ENCODE data around the gene MAML3.

The MAML3 gene

DNA sequence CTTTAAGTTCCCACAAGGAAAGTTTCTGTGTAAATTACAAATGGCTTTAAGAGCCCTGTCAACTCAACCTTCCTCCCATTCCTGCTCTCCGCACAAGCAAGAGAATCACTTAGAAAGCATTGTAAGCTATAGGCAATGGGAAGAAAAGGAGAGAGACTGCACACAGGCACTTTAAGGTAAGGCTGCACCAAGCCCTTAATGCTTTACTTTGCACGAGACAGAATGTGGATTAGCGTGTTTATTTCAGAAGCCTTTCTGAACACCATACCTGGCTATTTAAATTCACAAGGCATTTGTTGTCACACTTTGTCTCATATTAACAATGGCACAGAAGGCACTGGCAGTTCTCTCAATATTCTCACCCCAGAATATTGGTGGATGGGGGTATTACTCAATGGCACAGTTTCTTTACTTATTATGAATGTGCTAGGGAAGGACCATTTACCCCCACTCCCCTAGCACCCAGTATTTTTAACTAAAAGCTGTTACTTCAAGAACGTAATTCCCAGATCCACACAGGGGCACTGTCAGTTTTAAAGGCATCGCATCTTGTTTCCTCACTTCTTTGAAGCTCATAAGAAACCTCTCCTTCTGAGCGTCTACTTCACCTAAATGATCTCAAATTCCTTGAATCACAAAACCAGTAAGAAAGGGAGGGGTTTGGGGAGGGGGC, 150.0 kb downstream of the MAML3 start:
- no peak for DNase-seq (ENCODE audit: low read depth)

DNA sequence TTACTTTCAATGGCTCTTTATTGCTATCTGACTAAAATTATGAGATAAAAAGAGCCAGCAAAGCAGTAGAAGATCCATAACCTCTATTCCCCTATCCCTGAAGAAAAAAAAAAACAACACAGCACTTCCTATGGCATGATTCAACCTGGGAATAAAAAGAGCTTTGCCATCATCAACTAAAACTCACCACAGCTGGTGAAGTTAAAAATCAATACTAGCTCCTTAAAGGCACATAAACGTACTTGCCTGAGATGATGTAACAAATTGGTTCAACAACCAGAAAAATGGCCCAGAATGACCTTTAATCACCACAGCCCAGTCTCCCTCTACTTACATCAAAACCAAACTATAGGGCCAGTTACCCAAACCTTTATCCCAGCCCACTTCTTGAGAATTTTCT, 153.8 kb downstream of the MAML3 start:
- no peak for DNase-seq (ENCODE audit: low read depth)

- peak; percentile 37 for DNase-seq (ENCODE audit: low read depth)
These were observed 164.9 kb downstream of the MAML3 start for GRCh38 chr4:139988863-139989765.

DNA sequence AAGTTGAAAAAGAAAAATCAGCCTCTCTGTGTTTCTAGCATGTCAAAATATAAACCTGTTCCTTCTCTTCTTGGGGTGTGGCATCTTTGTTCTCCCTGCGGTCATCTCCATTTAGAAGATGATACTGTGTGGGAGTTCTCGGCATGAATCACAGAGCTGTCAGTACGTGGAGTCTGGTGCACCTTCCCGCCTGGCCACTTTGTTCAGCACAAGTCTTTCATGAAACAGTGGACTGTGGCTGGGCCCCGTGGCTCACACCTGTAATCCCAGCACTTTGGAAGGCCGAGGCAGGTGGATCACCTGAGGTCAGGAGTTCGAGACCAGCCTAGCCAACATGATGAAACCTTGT, 166.5 kb downstream of the MAML3 start:
- DNase-seq (ENCODE audit: low read depth) = peak; percentile 4

- no peak for DNase-seq (ENCODE audit: low read depth)
These were observed 167.1 kb downstream of the MAML3 start for GRCh38 chr4:139986689-139987501.

GRCh38 chr4:139986106-139986505, 167.9 kb downstream of the MAML3 start:
- DNase-seq (ENCODE audit: low read depth) = no peak

DNA sequence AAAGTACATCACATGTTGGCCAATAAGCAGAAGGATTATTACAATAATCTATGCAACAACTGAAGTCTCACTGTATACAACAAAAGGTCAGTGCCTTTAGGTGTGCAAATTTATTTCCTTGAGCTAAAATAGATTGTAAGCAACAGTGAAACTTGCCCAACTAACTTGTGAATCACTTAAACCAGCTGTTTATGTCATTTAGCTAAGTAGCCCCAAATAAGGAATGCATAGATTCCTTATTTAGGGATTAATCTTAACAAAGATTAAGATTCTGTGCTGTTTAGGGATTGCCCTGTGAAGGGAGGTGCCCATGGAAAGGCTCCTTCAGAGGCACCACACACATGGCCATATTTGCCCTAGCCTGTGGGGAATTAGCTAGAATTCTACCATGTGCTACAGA, 168.6 kb downstream of the MAML3 start:
- DNase-seq (ENCODE audit: low read depth) = no peak

- DNase-seq (ENCODE audit: low read depth) = no peak
These were observed 169.5 kb downstream of the MAML3 start for GRCh38 chr4:139984471-139984870.

- peak; percentile 6 for DNase-seq (ENCODE audit: low read depth)
These were observed 175.3 kb downstream of the MAML3 start for GRCh38 chr4:139978692-139979091.

GRCh38 chr4:139977838-139978609, 176.0 kb downstream of the MAML3 start:
- DNase-seq (ENCODE audit: low read depth) = no peak

DNA sequence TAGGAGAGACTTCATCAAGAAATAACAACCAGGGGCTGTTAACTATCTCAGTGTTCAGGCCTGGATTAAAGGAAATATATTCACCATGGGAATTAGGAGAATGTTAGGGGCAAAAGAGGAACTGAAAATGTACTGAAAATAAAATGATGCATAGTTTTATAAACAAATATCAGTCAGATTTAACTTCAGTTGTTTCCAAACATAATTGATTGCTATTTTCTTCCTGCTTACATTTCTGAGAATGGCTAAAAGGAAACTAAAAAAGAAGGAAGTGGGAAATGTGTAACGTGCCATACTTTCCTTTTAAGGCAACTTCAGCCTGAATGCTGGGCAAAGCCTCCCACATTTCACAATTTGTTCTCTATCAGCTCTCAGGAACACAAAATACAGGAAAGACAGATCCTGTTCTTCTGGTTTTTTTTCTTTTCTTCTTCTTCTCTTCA, 178.1 kb downstream of the MAML3 start:
- DNase-seq (ENCODE audit: low read depth) = no peak

DNA sequence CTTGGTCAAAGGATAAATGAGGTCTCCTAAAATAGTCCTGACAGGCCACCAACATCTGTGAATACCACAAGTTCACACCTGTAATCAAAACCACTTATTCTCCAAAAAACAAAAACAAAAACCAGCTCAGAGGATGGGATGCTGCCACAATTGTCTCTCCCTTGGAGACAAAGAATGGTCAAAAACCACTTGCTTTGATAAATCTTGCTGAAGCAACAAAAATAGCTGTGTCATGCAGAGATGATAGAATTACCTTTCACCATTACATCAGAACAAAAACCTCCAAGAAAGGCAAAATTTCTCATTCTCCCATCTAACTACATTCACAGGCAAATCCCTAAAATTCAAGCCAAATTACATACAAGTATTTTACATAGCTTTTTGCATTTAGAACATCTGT, 180.4 kb downstream of the MAML3 start:
- DNase-seq (ENCODE audit: low read depth) = no peak

GRCh38 chr4:139973015-139973414, 181.0 kb downstream of the MAML3 start:
- DNase-seq (ENCODE audit: low read depth) = no peak

DNA sequence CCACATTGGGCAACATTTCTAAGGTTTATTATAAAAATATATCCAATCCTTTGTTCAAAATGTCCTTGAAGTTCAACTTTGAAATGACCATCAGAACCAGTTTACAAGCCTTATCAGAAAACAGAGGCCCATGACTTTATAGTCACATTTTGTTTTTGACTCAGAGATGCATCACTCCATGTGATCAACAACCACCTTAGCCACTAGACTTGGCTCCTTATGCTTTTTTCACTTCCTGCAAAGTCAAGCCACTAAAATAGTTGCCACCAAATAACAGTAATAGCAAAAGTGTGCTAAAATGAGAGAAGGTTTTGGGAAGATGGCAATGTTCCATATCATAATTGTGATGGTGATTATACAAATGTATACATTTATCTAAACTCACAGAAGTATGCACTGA, 181.7 kb downstream of the MAML3 start:
- no peak for DNase-seq (ENCODE audit: low read depth)

DNA sequence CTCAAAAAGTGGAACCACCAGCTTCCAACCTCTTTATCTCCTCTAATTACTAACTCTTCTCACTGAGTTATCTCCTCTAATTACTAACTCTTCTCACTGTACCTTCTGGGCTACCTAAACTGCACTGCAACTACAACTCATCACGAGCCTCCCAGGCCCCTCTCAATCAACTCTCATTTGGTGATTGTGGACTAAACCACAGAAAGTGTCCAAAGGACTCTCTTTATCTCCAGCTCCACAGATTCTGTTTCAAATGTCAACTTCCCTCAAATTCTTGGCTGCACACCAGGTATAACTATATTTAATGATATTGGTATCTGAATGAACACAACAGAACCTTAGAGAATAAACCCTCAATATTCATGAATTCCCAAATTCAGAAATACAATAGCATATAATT, 182.9 kb downstream of the MAML3 start:
- no peak for DNase-seq (ENCODE audit: low read depth)

- DNase-seq (ENCODE audit: low read depth) = no peak
These were observed 184.2 kb downstream of the MAML3 start for GRCh38 chr4:139969635-139970266.

DNA sequence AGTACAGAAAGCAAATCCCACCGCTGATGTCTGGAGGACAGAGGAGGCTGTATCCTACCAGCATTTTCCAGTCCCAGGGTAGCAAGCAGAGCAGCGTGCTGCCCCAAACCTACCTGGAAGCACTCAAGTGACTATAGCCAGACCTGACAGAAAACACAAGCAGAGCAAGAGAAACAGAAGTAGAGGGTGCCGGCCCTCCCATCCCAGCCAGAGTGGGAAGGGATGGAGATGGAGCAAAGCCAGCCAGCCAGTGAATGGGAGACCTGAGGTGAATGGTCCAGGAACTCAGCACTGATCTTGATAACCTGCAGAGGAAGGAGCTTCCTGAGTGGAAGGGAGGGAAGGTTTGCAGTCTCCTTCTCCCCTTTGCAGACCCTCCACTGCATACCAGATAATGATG, 185.2 kb downstream of the MAML3 start:
- DNase-seq (ENCODE audit: low read depth) = no peak

- no peak for DNase-seq (ENCODE audit: low read depth)
These were observed 187.6 kb downstream of the MAML3 start for GRCh38 chr4:139966383-139966782.

DNA sequence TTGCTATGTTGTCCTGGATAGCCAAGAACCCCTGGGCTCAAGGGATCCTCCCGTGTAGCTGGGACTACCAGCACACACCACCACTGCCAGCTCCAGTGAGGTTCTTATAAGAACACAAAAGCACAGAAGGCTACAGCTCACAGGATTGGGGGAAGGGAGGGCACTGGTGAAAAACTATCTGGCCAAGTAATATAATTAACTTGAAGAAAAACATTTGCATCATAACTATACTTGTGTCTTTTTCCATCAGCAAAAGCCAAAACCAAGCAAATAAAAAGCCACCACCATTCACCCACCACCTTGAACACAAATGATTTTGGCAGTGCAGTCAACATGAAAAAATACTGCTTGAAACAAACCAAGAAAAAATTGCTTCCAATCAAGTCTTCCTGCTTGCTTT, 188.2 kb downstream of the MAML3 start:
- DNase-seq (ENCODE audit: low read depth) = no peak

DNA sequence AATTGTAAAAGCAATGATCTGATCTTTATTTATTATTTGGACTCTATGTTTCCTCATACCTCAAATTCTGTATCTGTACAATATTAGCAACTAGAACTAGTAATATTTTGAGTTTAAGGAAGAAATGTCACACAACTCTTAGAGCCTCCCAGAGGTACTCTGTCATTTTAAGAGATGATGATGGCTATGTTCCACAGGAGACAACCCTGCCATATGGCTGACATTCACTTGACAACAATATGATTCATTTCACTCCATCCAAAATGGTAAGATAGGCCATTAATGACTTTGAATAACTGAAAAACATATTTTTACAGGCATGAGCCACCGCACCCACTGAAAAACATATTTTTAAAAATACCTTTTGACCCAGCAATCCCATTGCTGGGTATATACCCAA, 190.3 kb downstream of the MAML3 start:
- no peak for DNase-seq (ENCODE audit: low read depth)

DNA sequence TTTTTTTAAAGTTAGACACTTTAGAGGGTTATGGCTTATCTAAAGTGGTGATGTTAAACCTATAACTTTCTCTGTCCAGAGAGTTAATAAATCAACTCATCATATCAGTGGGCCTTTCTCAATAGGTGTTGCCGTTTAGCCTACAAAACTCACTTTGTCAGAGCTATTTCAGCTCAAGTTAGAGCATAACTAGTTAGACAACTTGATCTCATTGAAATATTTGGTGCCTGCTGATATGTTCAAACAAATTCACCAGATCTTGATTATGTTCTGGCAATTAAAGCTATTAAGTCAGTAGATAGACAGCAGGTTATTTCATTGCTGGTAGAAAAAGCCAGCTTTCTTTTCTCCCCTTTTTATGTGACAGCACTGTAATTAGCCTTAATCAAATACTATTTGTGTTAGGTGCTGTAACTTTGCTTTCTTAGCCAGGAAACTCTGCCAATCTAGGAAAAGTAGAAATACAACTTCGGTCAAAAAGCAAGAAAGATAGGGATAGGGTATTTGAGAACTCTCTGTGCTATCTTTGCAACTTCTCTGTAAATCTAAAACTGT, 191.8 kb downstream of the MAML3 start:
- DNase-seq (ENCODE audit: low read depth) = no peak

All from activated T-cell treated with anti-CD3 and anti-CD28 coated beads for 48 hours (primary cell).